GM18861 (cell line): ENCODE measurements around the gene SLC9C1.
"Not testable (repeated sequence)": the region's sequence is repeated elsewhere in the genome, so short reads cannot be mapped to it uniquely, and the experiment has no call there.

Source experiments
- ATAC-seq: cut with Tn5 transposase; IDR thresholded peaks from one replicate; pipeline ENCODE4 v1.9.1; 2021; ENCODE audit not compliant: unreplicated experiment

Gene SLC9C1

GRCh38 chr3:112199622-112200316 is 94.2 kb downstream of the SLC9C1 start:
- ATAC-seq = no peak

GRCh38 chr3:112197131-112197530 is 96.9 kb downstream of the SLC9C1 start:
- no peak for ATAC-seq

- no peak for ATAC-seq
Observed at GRCh38 chr3:112187300-112187699, 106.7 kb downstream of the SLC9C1 start.

GRCh38 chr3:112185423-112186035 is 108.5 kb downstream of the SLC9C1 start:
- not testable (repeated sequence) for ATAC-seq

GRCh38 chr3:112175646-112176045 is 118.4 kb downstream of the SLC9C1 start:
- no peak for ATAC-seq

GRCh38 chr3:112175037-112175436 is 119.0 kb downstream of the SLC9C1 start:
- no peak for ATAC-seq

- ATAC-seq = no peak
Observed at GRCh38 chr3:112171144-112171543, 122.9 kb downstream of the SLC9C1 start.

GRCh38 chr3:112170046-112170445 is 124.0 kb downstream of the SLC9C1 start:
- ATAC-seq = no peak

GRCh38 chr3:112167758-112168157 is 126.3 kb downstream of the SLC9C1 start:
- peak; percentile 69 for ATAC-seq

GRCh38 chr3:112149136-112149535 is 144.9 kb downstream of the SLC9C1 start:
- ATAC-seq = no peak

- no peak for ATAC-seq
Observed at GRCh38 chr3:112143689-112144088, 150.3 kb downstream of the SLC9C1 start.

- ATAC-seq = peak; percentile 76
Observed at GRCh38 chr3:112143251-112143650, 150.8 kb downstream of the SLC9C1 start.

GRCh38 chr3:112141293-112141692 is 152.7 kb downstream of the SLC9C1 start:
- ATAC-seq = no peak

- ATAC-seq = no peak
Observed at GRCh38 chr3:112140584-112140983, 153.4 kb downstream of the SLC9C1 start.

GRCh38 chr3:112138219-112138969 is 155.6 kb downstream of the SLC9C1 start:
- ATAC-seq = no peak

GRCh38 chr3:112137781-112138180 is 156.2 kb downstream of the SLC9C1 start:
- no peak for ATAC-seq

- no peak for ATAC-seq
Observed at GRCh38 chr3:112136959-112137693, 156.9 kb downstream of the SLC9C1 start.

GRCh38 chr3:112136046-112136445 is 158.0 kb downstream of the SLC9C1 start:
- peak; percentile 25 for ATAC-seq

GRCh38 chr3:112134335-112135124 is 159.5 kb downstream of the SLC9C1 start:
- no peak for ATAC-seq

- no peak for ATAC-seq
Observed at GRCh38 chr3:112133626-112134334, 160.2 kb downstream of the SLC9C1 start.
